Uterus (tissue), 4 donors: ENCODE measurements around the gene GPR137. TPM values are rescaled to one million over a fixed set of nuclear protein-coding genes. Genes with fewer than 3 reads are reported as not detected.

Experiments
- DNase-seq, 2 donors: peaks; one replicate each; pipeline ENCODE4 v3.0.0-alpha.2; 2019 to 2020
- H3K27ac ChIP-seq, 2 donors: fragments of 200-600 bp; sonication (generic); 1 replicate in 1 of 2; 2 replicates in 1 of 2; pipeline ENCODE4 v1.5.1; 2016 to 2018
- H3K27me3 ChIP-seq, 2 donors: fragments of 200-600 bp; sonication (generic); one replicate each; pipeline ENCODE4 v1.5.1; 2018 to 2019; ENCODE audit warnings: control low read depth in 1 of 2
- H3K36me3 ChIP-seq, 2 donors: fragments of 200-600 bp; sonication (generic); one replicate each; pipeline ENCODE4 v1.5.1; 2019; ENCODE audit warnings: control low read depth in 1 of 2
- H3K4me1 ChIP-seq, 2 donors: fragments of 200-600 bp; sonication (generic); one replicate each; pipeline ENCODE4 v1.5.1; 2018 to 2019; ENCODE audit warnings: control low read depth in 1 of 2
- H3K4me3 ChIP-seq, 2 donors: fragments of 200-600 bp; sonication (generic); 1 replicate in 1 of 2; 2 replicates in 1 of 2; pipeline ENCODE4 v1.5.1; 2018 to 2019; ENCODE audit warnings: mild to moderate bottlenecking in 1 of 2
- H3K9me3 ChIP-seq, 2 donors: fragments of 200-600 bp; sonication (generic); one replicate each; pipeline ENCODE4 v1.5.1; 2019; ENCODE audit warnings: control low read depth in 1 of 2
- POLR2A ChIP-seq, 2 donors: fragments of 450-650 bp; IDR thresholded peaks; one replicate each; pipeline ENCODE4 v1.6.1; 2016; ENCODE audit warnings: antibody characterized with exemption in 2 of 2, mild to moderate bottlenecking in 1 of 2, moderate library complexity in 1 of 2
- intact Hi-C: fragments of 100-400 bp; cut with DNase I; formaldehyde crosslinking; loops from one replicate; pipeline ENCODE4 v1.15.1; 2023; ENCODE audit warnings: low total_unique reads
- total RNA-seq, 4 donors: library from RNA; depleted of rRNA in 3 of 4; stranded (reverse); fragments of >200 nt in 3 of 4; gene quantifications; one replicate each; pipeline versions ENCODE4 v1.1.0 to v1.2.4, GENCODE V29; 2014 to 2023
- TF ChIP-seq, protein P1 (sequence below), 4 experiments: fragments of 200-600 bp in 2 of 4; fragments of 450-650 bp in 2 of 4; sonication (generic) in 2 of 4; IDR thresholded peaks; one replicate each; pipeline ENCODE4 v1.5.1; 2016 to 2019; ENCODE audit warnings: antibody characterized with exemption in 4 of 4, mild to moderate bottlenecking in 2 of 4, moderate library complexity in 1 of 4
- donor health status: DM: yes; HTN: yes; CAD: no.

The GPR137 gene
- total RNA-seq, 4 donors from 2014 or later = 0.51 to 32.3 (median 10.6) TPM

GRCh38 chr11:64290352-64291261 is 5.0 kb downstream of the GPR137 start:
- peaks cover 5 to 8% of the 10 kb centered on the region in 2 donors for H3K27me3 ChIP-seq
- H3K27ac ChIP-seq = no peak overlapping the region
- no peak overlapping the region for H3K4me3 ChIP-seq
- no peak for TF ChIP-seq POLR2A (IDR thresholded peaks at IDR 0.05)
- TF ChIP-seq, protein P1, sequence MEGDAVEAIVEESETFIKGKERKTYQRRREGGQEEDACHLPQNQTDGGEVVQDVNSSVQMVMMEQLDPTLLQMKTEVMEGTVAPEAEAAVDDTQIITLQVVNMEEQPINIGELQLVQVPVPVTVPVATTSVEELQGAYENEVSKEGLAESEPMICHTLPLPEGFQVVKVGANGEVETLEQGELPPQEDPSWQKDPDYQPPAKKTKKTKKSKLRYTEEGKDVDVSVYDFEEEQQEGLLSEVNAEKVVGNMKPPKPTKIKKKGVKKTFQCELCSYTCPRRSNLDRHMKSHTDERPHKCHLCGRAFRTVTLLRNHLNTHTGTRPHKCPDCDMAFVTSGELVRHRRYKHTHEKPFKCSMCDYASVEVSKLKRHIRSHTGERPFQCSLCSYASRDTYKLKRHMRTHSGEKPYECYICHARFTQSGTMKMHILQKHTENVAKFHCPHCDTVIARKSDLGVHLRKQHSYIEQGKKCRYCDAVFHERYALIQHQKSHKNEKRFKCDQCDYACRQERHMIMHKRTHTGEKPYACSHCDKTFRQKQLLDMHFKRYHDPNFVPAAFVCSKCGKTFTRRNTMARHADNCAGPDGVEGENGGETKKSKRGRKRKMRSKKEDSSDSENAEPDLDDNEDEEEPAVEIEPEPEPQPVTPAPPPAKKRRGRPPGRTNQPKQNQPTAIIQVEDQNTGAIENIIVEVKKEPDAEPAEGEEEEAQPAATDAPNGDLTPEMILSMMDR (IDR thresholded peaks at IDR 0.05) = no peak
- no peaks in the 10 kb centered on the region for H3K36me3 ChIP-seq
- peaks cover 0 to 22% of the 10 kb centered on the region in 2 donors for H3K4me1 ChIP-seq
- DNase-seq = no peak
- no peaks in the 10 kb centered on the region for H3K9me3 ChIP-seq
- intact Hi-C loops = no loop called here

GRCh38 chr11:64291262-64291751 is 5.7 kb downstream of the GPR137 start, which contains the start of gene KCNK4:
TSS of gene KCNK4 (plus strand) at chr11:64291302. CDS start at chr11:64293019, 1,717 bp downstream.
- DNase-seq = no peak
- Histone ChIP-seq H3K36me3 (no peaks in the 10 kb centered on the region), H3K27ac (no peak within 1 kb of the TSS), H3K4me3 (no peak within 1 kb of the TSS), H3K9me3 (no peaks in the 10 kb centered on the region), H3K27me3 (peaks cover 5 to 11% of the 10 kb centered on the region in 2 donors), H3K4me1 (peaks cover 0 to 17% of the 10 kb centered on the region in 2 donors)
- TF ChIP-seq, protein P1 (IDR thresholded peaks at IDR 0.05) = no peak
- intact Hi-C loops = no loop called here

DNA sequence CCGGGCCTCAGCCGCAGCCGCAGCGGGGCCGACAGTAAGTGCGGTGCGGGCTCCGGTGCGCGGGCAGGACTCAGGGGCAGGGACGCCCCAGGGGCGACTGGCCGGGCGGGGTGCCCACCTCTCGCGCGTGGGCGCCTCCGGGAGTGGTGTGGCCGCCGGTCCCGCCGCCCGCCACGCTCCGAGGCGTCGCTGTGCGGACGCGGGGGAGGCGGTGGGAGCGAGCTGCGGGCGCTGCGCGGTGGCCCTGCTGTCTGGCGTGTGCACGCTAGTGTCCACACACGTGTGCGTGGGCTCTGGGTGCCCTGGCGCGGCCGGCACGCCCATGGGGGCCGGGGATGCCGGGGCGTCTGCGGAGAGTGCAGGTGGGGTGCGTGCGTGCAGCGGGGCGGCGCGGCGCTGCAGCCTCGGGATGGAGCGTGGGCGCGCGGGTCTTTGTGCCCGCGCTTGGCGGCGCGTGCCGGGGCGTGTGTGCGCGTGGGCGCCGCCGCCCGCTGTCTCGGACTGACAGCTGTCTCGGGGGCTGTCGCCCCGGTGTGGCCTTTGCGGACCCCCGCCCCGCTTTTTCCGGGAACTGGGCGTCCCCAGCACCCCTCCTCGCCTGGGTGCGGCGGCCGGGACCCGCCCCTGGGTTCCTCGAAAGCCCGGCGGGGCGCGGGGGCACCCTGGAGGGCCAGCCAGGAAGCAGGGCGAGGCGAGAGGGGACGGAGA is 6.3 kb downstream of the GPR137 start:
- intact Hi-C loops = no loop called here

DNA sequence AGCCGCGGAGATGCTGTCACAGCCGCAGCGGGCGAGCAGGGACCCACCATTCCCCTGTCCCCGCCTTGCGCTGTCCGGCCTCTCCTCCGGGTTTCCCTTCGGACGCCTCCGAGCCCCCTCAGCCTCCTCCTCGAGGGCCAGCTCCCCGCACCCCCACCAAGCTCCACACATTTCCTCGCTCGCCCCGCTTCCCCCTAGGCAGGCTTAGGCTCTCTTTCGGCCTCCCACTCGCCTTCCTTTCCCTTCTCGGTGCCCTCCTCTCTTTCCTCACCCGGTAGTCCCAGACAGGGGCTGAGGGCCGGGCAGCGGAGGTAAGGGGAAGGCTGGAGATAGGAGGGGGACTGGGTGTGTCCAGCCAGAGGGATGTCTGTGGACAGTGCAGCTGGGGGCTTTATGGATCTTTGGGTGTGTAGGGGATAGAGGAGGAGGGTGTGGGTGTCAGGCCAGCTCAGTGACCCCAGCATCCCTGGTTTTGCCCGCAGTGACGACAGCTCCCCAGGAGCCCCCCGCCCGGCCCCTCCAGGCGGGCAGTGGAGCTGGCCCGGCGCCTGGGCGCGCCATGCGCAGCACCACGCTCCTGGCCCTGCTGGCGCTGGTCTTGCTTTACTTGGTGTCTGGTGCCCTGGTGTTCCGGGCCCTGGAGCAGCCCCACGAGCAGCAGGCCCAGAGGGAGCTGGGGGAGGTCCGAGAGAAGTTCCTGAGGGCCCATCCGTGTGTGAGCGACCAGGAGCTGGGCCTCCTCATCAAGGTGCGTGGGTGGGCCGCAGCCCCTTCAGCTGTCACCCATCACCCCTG is 7.0 kb downstream of the GPR137 start:
- Histone ChIP-seq H3K4me3 (no peak overlapping the region), H3K4me1 (peaks cover 0 to 14% of the 10 kb centered on the region in 2 donors), H3K27me3 (peaks cover 5 to 21% of the 10 kb centered on the region in 2 donors), H3K27ac (no peak overlapping the region), H3K36me3 (no peaks in the 10 kb centered on the region), H3K9me3 (no peaks in the 10 kb centered on the region)
- no peak for DNase-seq
- TF ChIP-seq, protein P1 (IDR thresholded peaks at IDR 0.05) = no peak
- TF ChIP-seq POLR2A (IDR thresholded peaks at IDR 0.05) = no peak
- intact Hi-C loops = no loop called here

More for the DNA sequence above, 6.3 kb downstream of the GPR137 start:
- no peak for DNase-seq
- TF ChIP-seq, protein P1 (IDR thresholded peaks at IDR 0.05) = no peak
- TF ChIP-seq POLR2A (IDR thresholded peaks at IDR 0.05) = no peak
- Histone ChIP-seq H3K4me3 (no peak overlapping the region), H3K9me3 (no peaks in the 10 kb centered on the region), H3K27ac (no peak overlapping the region), H3K4me1 (peaks cover 0 to 14% of the 10 kb centered on the region in 2 donors), H3K36me3 (no peaks in the 10 kb centered on the region), H3K27me3 (peaks cover 5 to 14% of the 10 kb centered on the region in 2 donors)
